Kidney epithelial cell (primary cell): ENCODE measurements around the gene ZNF558. TPM values are rescaled to one million over a fixed set of nuclear protein-coding genes. Genes with fewer than 3 reads are reported as not detected.
"Not testable (repeated sequence)": the region's sequence is repeated elsewhere in the genome, so short reads cannot be mapped to it uniquely, and the experiment has no call there.

Source experiments
- DNase-seq: peaks from one replicate; pipeline ENCODE4 v3.0.0-alpha.2; 2010; ENCODE audit warnings: low read depth
- H3K27me3 ChIP-seq: 2 replicates; pipeline ENCODE4 v1.6.0; 2011; ENCODE audit warnings: low read length; ENCODE audit not compliant: control insufficient read depth, insufficient read depth
- H3K36me3 ChIP-seq: 2 replicates; pipeline ENCODE4 v1.5.1; 2011; ENCODE audit warnings: low read length; ENCODE audit not compliant: control insufficient read depth, insufficient read depth
- H3K4me3 ChIP-seq: 2 replicates; pipeline ENCODE4 v1.5.1; 2011; ENCODE audit warnings: low read depth, mild to moderate bottlenecking, control low read depth, low read length
- total RNA-seq: library from RNA; depleted of rRNA; stranded (reverse); fragments of >200 nt; gene quantifications from 2 replicates; pipeline ENCODE4 v1.2.3, GENCODE V29; 2015

ZNF558 gene
- total RNA-seq, 1 donor from 2014 or later = 30.3 TPM

DNA sequence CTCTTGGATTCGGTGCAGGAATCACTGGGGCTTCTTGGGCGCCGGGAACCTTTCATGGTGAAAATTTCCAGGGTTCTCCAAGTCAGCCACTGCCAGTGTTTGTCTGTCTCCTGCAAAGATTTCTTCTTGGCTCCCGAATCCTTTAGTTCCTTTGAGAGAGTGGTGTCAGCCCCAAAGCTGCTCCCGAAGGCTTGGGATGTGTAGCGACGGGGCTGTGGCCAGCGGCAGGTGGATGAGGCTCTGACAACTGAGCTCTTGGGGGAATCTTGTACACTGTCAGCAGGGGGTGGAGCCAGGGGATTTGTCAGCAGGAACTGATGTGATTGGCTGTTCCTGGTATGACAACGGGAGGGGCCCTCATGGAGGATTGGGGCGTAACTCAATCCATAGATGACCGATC is 64.8 kb downstream of the ZNF558 start:
- not testable (repeated sequence) for H3K36me3 ChIP-seq, DNase-seq, H3K27me3 ChIP-seq, H3K4me3 ChIP-seq

Other genes with a start within 250 kb of the ZNF558 start
- 5.0 and 10.1 TPM in 2 replicates for gene ADAMTS10, start 221.6 kb downstream of the ZNF558 start, total RNA-seq
- gene NFILZ, start 201.7 kb downstream of the ZNF558 start, total RNA-seq = not detected in 2 replicates
- not detected in 2 replicates for gene ACTL9, start 133.5 kb downstream of the ZNF558 start, total RNA-seq
- gene OR2Z1, start 110.7 kb downstream of the ZNF558 start, total RNA-seq = not detected in 2 replicates
- gene MBD3L1, start 73 bp upstream of the ZNF558 start, total RNA-seq = not detected in 2 replicates
- 0.34 and 0.50 TPM in 2 replicates for gene MUC16, start 178.1 kb upstream of the ZNF558 start, total RNA-seq